IMR-90 (cell line): ENCODE data around the gene TIPIN.

Experiments
- BHLHE40 ChIP-seq: fragments of 150-350 bp; IDR thresholded peaks from 2 replicates; pipeline ENCODE4 v1.6.1; 2016; ENCODE audit warnings: mild to moderate bottlenecking, low read depth, low read length
- ELK1 ChIP-seq: fragments of 150-350 bp; IDR thresholded peaks from 2 replicates; pipeline ENCODE4 v1.6.1; 2016; ENCODE audit warnings: low read depth, mild to moderate bottlenecking, low read length, moderate library complexity, borderline replicate concordance
- FOS ChIP-seq: fragments of 150-350 bp; IDR thresholded peaks from 2 replicates; pipeline ENCODE4 v1.6.1; 2016; ENCODE audit warnings: low read depth, low read length
- MAFK ChIP-seq: IDR thresholded peaks from 2 replicates; pipeline ENCODE4 v1.6.1; 2012; ENCODE audit warnings: low read depth, low read length, improper control_type of control experiment
- MAZ ChIP-seq: IDR thresholded peaks from 2 replicates; pipeline ENCODE4 v1.6.1; 2012; ENCODE audit warnings: low read depth, mild to moderate bottlenecking, low read length, improper control_type of control experiment, moderate library complexity, borderline replicate concordance
- MXI1 ChIP-seq: IDR thresholded peaks from 2 replicates; pipeline ENCODE4 v1.6.1; 2012; ENCODE audit warnings: low read depth, mild to moderate bottlenecking, low read length, moderate library complexity, borderline replicate concordance
- NFE2L2 ChIP-seq: fragments of 150-350 bp; IDR thresholded peaks from 2 replicates; pipeline ENCODE4 v1.6.1; 2016; ENCODE audit warnings: low read depth, mild to moderate bottlenecking, low read length
- POLR2A ChIP-seq: IDR thresholded peaks from 2 replicates; pipeline ENCODE4 v1.6.1; 2012; ENCODE audit warnings: mild to moderate bottlenecking, low read depth, low read length
- RAD21 ChIP-seq: IDR thresholded peaks from 2 replicates; pipeline ENCODE4 v1.6.1; 2012; ENCODE audit warnings: low read length, improper control_type of control experiment
- RCOR1 ChIP-seq: IDR thresholded peaks from 2 replicates; pipeline ENCODE4 v1.6.1; 2012; ENCODE audit warnings: mild to moderate bottlenecking, low read length, improper control_type of control experiment; ENCODE audit not compliant: insufficient replicate concordance
- RFX5 ChIP-seq: IDR thresholded peaks from 2 replicates; pipeline ENCODE4 v1.8.0; 2012; ENCODE audit warnings: low read depth, mild to moderate bottlenecking, low read length, moderate library complexity
- SMC3 ChIP-seq: fragments of 150-350 bp; IDR thresholded peaks from 2 replicates; pipeline ENCODE4 v1.6.1; 2016; ENCODE audit warnings: low read depth, mild to moderate bottlenecking, antibody characterized with exemption, low read length, moderate library complexity
- TF ChIP-seq, protein P1 (sequence below): conservative IDR thresholded peaks from 2 replicates; pipeline ENCODE4 v1.5.1; 2012; ENCODE audit warnings: mild to moderate bottlenecking, low read depth, low read length, improper control_type of control experiment
- TF ChIP-seq, protein P2 (sequence below): fragments of 150-350 bp; IDR thresholded peaks from 2 replicates; pipeline ENCODE4 v1.6.1; 2017; ENCODE audit warnings: mild to moderate bottlenecking, antibody characterized with exemption, low read length, low read depth

- TF ChIP-seq, protein P1, sequence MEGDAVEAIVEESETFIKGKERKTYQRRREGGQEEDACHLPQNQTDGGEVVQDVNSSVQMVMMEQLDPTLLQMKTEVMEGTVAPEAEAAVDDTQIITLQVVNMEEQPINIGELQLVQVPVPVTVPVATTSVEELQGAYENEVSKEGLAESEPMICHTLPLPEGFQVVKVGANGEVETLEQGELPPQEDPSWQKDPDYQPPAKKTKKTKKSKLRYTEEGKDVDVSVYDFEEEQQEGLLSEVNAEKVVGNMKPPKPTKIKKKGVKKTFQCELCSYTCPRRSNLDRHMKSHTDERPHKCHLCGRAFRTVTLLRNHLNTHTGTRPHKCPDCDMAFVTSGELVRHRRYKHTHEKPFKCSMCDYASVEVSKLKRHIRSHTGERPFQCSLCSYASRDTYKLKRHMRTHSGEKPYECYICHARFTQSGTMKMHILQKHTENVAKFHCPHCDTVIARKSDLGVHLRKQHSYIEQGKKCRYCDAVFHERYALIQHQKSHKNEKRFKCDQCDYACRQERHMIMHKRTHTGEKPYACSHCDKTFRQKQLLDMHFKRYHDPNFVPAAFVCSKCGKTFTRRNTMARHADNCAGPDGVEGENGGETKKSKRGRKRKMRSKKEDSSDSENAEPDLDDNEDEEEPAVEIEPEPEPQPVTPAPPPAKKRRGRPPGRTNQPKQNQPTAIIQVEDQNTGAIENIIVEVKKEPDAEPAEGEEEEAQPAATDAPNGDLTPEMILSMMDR: peak; percentile 37; the same call in 1 of the 2 replicates
- TF ChIP-seq RFX5: no peak
- no peak for TF ChIP-seq BHLHE40
- peak; percentile 83 for TF ChIP-seq POLR2A
- TF ChIP-seq MAZ: peak; percentile 73; the same call in 1 of the 2 replicates
- TF ChIP-seq, protein P2, sequence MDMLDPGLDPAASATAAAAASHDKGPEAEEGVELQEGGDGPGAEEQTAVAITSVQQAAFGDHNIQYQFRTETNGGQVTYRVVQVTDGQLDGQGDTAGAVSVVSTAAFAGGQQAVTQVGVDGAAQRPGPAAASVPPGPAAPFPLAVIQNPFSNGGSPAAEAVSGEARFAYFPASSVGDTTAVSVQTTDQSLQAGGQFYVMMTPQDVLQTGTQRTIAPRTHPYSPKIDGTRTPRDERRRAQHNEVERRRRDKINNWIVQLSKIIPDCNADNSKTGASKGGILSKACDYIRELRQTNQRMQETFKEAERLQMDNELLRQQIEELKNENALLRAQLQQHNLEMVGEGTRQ: no peak
- TF ChIP-seq RAD21: peak; percentile 23; the same call in 1 of the 2 replicates
- TF ChIP-seq MXI1: no peak
- TF ChIP-seq RCOR1: no peak
- TF ChIP-seq FOS: peak; percentile 69
- no peak for TF ChIP-seq MAFK
- no peak; the same call in 1 of the 2 replicates for TF ChIP-seq NFE2L2
- no peak for TF ChIP-seq SMC3
- no peak for TF ChIP-seq ELK1
Measured at GRCh38 chr15:66387163-66388042, 30.9 kb upstream of the TIPIN start.
